ENCODE data around the gene ENAH.
"Not testable (repeated sequence)": the region's sequence is repeated elsewhere in the genome, so short reads cannot be mapped to it uniquely, and the experiment has no call there.

The ENAH gene

DNA sequence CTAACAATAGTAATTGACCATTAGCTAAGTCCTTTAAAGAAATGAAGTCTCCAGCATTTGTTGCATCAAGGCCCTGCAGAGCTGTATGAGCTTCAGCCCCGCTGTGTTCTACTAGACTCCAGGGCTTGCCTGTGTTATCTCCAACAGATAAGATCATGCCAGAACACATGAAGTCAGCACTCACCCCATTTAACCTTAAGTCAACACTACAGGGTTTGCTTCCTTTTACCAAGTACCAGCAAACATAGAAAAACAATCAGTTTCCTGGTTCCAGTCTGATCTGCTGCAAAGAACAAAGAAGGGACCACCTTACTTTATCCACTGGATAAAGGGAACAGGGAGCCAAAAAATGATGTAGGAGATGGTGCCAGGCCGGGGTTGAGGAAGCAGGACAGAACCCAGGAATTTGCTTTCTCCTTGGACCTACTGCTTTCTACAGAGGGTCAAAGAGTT lies 41.3 kb upstream of the ENAH start:
- no peaks in the 10 kb centered on the region for H4K20me1 ChIP-seq (ENCODE audit: insufficient read depth, low read length, poor library complexity, severe bottlenecking)
- H3K27me3 ChIP-seq (ENCODE audit: insufficient read depth, low read length, poor library complexity, severe bottlenecking), result no peaks in the 10 kb centered on the region
- no peaks in the 10 kb centered on the region for H3F3A ChIP-seq (ENCODE audit: low read depth)
- no peak overlapping the region for H3K4me3 ChIP-seq (ENCODE audit: low read length, poor library complexity, severe bottlenecking)
- H3K4me1 ChIP-seq (ENCODE audit: insufficient read depth, low read length, poor library complexity, severe bottlenecking), result no peaks in the 10 kb centered on the region
- TF ChIP-seq, protein P1, sequence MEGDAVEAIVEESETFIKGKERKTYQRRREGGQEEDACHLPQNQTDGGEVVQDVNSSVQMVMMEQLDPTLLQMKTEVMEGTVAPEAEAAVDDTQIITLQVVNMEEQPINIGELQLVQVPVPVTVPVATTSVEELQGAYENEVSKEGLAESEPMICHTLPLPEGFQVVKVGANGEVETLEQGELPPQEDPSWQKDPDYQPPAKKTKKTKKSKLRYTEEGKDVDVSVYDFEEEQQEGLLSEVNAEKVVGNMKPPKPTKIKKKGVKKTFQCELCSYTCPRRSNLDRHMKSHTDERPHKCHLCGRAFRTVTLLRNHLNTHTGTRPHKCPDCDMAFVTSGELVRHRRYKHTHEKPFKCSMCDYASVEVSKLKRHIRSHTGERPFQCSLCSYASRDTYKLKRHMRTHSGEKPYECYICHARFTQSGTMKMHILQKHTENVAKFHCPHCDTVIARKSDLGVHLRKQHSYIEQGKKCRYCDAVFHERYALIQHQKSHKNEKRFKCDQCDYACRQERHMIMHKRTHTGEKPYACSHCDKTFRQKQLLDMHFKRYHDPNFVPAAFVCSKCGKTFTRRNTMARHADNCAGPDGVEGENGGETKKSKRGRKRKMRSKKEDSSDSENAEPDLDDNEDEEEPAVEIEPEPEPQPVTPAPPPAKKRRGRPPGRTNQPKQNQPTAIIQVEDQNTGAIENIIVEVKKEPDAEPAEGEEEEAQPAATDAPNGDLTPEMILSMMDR (conservative IDR thresholded peaks at IDR 0.05; ENCODE audit: low read length), result no peak
- TF ChIP-seq EZH2phosphoT487 (IDR thresholded peaks at IDR 0.05; ENCODE audit: borderline replicate concordance), result no peak
- H3K9me3 ChIP-seq (ENCODE audit: insufficient read depth, low read depth, low read length), result no peaks in the 10 kb centered on the region
- H3K36me3 ChIP-seq (ENCODE audit: insufficient read depth, low read length), result no peaks in the 10 kb centered on the region
- no peak overlapping the region for H3K4me2 ChIP-seq (ENCODE audit: low read depth, low read length, poor library complexity, severe bottlenecking)
- peak overlapping the region; percentile 35; the same call in 1 of the 2 replicates for H2AFZ ChIP-seq (ENCODE audit: low read length)
- no peaks in the 10 kb centered on the region for H3K9me2 ChIP-seq (replicated peaks; ENCODE audit: low read depth, low read length)
- no peaks in the 10 kb centered on the region for H3K79me2 ChIP-seq (ENCODE audit: insufficient read depth, low read length)
- no peak overlapping the region for H3K9ac ChIP-seq (ENCODE audit: low read depth, low read length, poor library complexity, severe bottlenecking)

DNA sequence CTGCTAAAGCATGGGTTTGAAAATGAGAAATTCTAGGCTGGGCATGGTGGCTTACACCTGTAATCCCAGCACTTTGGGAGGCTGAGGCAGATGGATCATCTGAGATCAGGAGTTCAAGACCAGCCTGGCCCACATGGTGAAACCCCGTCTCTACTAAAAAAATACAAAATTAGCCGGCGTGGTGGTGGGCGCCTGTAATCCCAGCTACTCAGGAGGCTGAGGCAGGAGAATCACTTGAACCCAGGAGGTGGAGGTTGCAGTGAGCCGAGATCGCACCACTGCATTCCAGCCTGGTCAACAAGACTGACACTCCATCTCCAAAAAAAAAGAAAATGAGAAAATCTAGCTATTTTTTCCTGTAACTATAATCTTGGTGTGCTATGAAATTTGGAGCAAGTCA lies 40.8 kb upstream of the ENAH start:
- H3K9ac ChIP-seq (ENCODE audit: low read depth, low read length, poor library complexity, severe bottlenecking); H3K9me2 ChIP-seq (replicated peaks; ENCODE audit: low read depth, low read length); H3K36me3 ChIP-seq (ENCODE audit: insufficient read depth, low read length); H3K79me2 ChIP-seq (ENCODE audit: insufficient read depth, low read length); H4K20me1 ChIP-seq (ENCODE audit: insufficient read depth, low read length, poor library complexity, severe bottlenecking); H3K4me2 ChIP-seq (ENCODE audit: low read depth, low read length, poor library complexity, severe bottlenecking); H3K4me1 ChIP-seq (ENCODE audit: insufficient read depth, low read length, poor library complexity, severe bottlenecking); H3K4me3 ChIP-seq (ENCODE audit: low read length, poor library complexity, severe bottlenecking); H3K27me3 ChIP-seq (ENCODE audit: insufficient read depth, low read length, poor library complexity, severe bottlenecking); H3K9me3 ChIP-seq (ENCODE audit: insufficient read depth, low read depth, low read length); H2AFZ ChIP-seq (ENCODE audit: low read length); H3F3A ChIP-seq (ENCODE audit: low read depth): not testable (repeated sequence)

DNA sequence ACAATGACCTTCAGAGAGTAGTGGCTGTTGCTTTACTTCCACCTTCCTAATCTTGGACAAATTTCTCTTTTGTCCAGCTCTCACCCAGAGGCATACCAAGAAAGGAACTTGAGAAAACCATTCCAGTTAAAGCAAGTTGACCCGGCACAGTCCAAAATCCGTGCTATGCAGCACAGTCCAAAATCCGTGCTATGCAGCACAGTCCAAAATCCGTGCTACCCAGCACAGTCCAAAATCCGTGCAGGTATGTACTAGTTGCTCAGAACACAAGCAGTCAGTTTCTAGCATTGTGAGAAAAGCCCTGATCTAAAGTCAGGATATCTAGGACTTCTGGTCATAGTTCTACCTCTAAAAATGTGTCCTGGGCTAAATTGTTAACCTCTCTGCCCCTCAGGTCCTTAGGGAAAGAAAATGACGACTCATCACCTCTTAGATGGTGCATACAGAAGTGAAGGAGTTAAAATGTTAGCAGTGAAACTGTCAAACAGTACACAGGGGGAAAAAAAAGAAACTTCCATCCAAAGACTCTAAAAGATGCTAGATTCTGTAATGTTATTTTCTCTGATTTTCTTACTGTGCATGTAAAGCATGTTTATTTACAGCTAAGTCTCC lies 40.3 kb upstream of the ENAH start:
- no peaks in the 10 kb centered on the region for H3K79me2 ChIP-seq (ENCODE audit: insufficient read depth, low read length)
- no peaks in the 10 kb centered on the region for H3K9me2 ChIP-seq (replicated peaks; ENCODE audit: low read depth, low read length)
- no peak overlapping the region for H3K4me2 ChIP-seq (ENCODE audit: low read depth, low read length, poor library complexity, severe bottlenecking)
- no peak overlapping the region for H3K4me3 ChIP-seq (ENCODE audit: low read length, poor library complexity, severe bottlenecking)
- H3K27me3 ChIP-seq (ENCODE audit: insufficient read depth, low read length, poor library complexity, severe bottlenecking), result no peaks in the 10 kb centered on the region
- H2AFZ ChIP-seq (ENCODE audit: low read length), result no peak overlapping the region
- H3K4me1 ChIP-seq (ENCODE audit: insufficient read depth, low read length, poor library complexity, severe bottlenecking), result peaks cover 4% of the 10 kb centered on the region
- H3K9me3 ChIP-seq (ENCODE audit: insufficient read depth, low read depth, low read length), result no peaks in the 10 kb centered on the region
- H3F3A ChIP-seq (ENCODE audit: low read depth), result no peaks in the 10 kb centered on the region
- H3K36me3 ChIP-seq (ENCODE audit: insufficient read depth, low read length), result no peaks in the 10 kb centered on the region
- TF ChIP-seq EZH2phosphoT487 (IDR thresholded peaks at IDR 0.05; ENCODE audit: borderline replicate concordance), result no peak
- TF ChIP-seq, protein P1 (conservative IDR thresholded peaks at IDR 0.05; ENCODE audit: low read length), result no peak
- no peaks in the 10 kb centered on the region for H4K20me1 ChIP-seq (ENCODE audit: insufficient read depth, low read length, poor library complexity, severe bottlenecking)
- no peak overlapping the region for H3K9ac ChIP-seq (ENCODE audit: low read depth, low read length, poor library complexity, severe bottlenecking)

DNA sequence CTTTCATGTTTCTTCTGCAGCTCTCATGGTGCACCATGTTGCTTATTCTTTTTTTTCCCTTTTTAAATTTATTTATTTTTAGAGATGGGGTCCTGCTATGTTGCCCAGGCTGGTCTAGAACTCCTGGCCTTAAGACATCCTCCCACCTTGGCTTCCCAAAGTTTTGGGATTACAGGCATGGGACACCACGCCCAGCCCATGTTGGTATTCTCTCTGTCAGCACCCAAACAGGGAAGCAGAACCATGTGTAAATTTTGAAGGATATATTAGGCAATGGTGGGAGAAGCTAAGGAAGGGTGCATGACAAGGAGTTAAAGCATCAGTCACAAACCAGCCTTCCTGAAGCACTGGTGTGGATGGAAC lies 39.6 kb upstream of the ENAH start:
- no peaks in the 10 kb centered on the region for H3K36me3 ChIP-seq (ENCODE audit: insufficient read depth, low read length)
- TF ChIP-seq, protein P1 (conservative IDR thresholded peaks at IDR 0.05; ENCODE audit: low read length), result no peak
- TF ChIP-seq EZH2phosphoT487 (IDR thresholded peaks at IDR 0.05; ENCODE audit: borderline replicate concordance), result no peak
- H3K9ac ChIP-seq (ENCODE audit: low read depth, low read length, poor library complexity, severe bottlenecking), result no peak overlapping the region
- no peaks in the 10 kb centered on the region for H3K9me3 ChIP-seq (ENCODE audit: insufficient read depth, low read depth, low read length)
- no peaks in the 10 kb centered on the region for H3K79me2 ChIP-seq (ENCODE audit: insufficient read depth, low read length)
- H3K4me1 ChIP-seq (ENCODE audit: insufficient read depth, low read length, poor library complexity, severe bottlenecking), result peaks cover 6% of the 10 kb centered on the region
- H3K4me3 ChIP-seq (ENCODE audit: low read length, poor library complexity, severe bottlenecking), result no peak overlapping the region
- H3K27me3 ChIP-seq (ENCODE audit: insufficient read depth, low read length, poor library complexity, severe bottlenecking), result no peaks in the 10 kb centered on the region
- H3K4me2 ChIP-seq (ENCODE audit: low read depth, low read length, poor library complexity, severe bottlenecking), result no peak overlapping the region
- no peak overlapping the region for H2AFZ ChIP-seq (ENCODE audit: low read length)
- H4K20me1 ChIP-seq (ENCODE audit: insufficient read depth, low read length, poor library complexity, severe bottlenecking), result no peaks in the 10 kb centered on the region
- no peaks in the 10 kb centered on the region for H3F3A ChIP-seq (ENCODE audit: low read depth)
- no peaks in the 10 kb centered on the region for H3K9me2 ChIP-seq (replicated peaks; ENCODE audit: low read depth, low read length)
